ENCODE data around the gene LENEP.

Gene LENEP

GRCh38 chr1:155011437-155012025 is 18.1 kb downstream of the LENEP start:
- no peak for DNase-seq

GRCh38 chr1:155012026-155012546 is 18.7 kb downstream of the LENEP start:
- DNase-seq, result peak; percentile 83 to 86

GRCh38 chr1:155012776-155013602 is 19.6 kb downstream of the LENEP start:
- peak in 1 of 2 donors; percentile 50 for DNase-seq

DNA sequence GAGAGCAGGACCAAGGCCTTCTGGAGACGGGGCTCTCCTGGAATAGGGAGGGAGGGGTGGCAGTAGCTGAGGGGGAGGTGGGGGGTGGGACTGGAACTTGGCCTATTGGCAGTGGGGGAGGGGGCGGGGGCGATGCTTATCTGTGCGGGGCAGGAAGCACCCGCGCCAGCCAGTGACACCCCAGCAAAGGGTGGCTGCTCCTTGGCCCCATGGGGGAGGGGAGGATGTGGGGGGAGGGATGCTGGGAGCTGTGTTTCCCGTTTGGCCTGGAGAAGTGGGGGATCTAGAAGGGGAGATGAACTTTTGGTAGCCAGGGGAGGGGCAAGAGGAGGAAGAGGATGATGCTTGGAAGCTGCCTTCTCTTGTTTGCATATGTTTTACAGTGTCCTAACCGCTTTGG is 20.2 kb downstream of the LENEP start:
- no peak for DNase-seq

GRCh38 chr1:155014709-155015508 is 21.5 kb downstream of the LENEP start:
- DNase-seq, result no peak

GRCh38 chr1:155015527-155016230 is 22.3 kb downstream of the LENEP start:
- DNase-seq, result no peak

DNA sequence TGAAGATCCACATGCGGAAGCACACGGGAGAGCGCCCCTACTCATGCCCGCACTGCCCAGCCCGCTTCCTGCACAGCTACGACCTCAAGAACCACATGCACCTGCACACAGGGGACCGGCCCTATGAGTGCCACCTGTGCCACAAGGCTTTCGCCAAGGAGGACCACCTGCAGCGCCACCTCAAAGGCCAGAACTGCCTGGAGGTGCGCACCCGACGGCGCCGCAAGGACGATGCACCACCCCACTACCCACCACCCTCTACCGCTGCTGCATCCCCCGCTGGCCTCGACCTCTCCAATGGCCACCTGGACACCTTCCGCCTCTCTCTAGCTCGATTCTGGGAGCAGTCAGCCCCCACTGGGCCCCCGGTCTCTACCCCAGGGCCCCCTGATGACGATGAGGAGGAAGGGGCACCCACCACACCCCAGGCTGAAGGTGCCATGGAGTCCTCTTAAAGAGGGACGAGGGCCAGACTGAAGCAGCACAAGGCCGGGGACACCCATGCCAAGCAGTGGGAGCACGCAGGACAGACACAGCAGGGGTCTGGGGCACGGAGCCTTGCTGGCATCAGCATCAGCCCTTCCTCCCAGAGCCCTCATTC is 22.9 kb downstream of the LENEP start:
- DNase-seq, result no peak

GRCh38 chr1:155017041-155017945 is 23.9 kb downstream of the LENEP start:
- DNase-seq, result peak; percentile 66 to 72

GRCh38 chr1:155017946-155018316 is 24.5 kb downstream of the LENEP start:
- DNase-seq, result no peak

DNA sequence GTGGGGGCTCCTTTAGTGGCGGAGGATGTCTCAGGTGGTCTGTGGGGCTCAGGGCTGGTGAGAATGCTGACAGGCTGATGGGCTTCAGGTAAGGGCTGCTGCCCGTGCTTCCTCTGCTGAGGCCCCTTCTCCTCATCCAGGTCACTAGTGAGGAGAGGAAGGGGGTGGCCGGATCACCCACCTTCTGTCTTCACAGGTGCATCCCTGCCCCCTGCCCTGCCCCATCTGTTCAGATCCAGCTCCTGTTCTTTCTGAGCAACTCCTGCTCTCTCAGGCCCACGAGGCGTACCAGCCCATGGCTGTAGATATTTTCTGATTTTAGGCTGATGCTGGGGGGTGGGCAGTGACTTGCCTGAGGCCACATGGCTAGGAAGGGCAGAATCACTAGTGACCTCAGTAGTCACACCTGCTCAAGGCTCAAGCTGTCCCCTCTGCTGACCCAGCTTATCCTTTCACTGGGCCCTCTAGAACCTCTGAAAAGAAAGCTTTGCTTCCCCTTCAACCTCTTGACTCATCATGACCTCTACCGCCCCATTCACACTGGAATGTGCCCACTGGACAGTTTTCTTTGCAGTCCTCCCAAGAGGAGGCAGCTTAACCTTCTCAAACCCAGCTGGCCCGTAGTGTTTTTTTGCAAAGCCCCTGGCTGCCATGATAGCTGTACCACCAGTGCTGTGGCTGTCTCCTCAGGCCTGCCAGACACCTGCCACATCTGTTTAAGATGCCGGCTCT is 25.4 kb downstream of the LENEP start:
- no peak for DNase-seq

DNA sequence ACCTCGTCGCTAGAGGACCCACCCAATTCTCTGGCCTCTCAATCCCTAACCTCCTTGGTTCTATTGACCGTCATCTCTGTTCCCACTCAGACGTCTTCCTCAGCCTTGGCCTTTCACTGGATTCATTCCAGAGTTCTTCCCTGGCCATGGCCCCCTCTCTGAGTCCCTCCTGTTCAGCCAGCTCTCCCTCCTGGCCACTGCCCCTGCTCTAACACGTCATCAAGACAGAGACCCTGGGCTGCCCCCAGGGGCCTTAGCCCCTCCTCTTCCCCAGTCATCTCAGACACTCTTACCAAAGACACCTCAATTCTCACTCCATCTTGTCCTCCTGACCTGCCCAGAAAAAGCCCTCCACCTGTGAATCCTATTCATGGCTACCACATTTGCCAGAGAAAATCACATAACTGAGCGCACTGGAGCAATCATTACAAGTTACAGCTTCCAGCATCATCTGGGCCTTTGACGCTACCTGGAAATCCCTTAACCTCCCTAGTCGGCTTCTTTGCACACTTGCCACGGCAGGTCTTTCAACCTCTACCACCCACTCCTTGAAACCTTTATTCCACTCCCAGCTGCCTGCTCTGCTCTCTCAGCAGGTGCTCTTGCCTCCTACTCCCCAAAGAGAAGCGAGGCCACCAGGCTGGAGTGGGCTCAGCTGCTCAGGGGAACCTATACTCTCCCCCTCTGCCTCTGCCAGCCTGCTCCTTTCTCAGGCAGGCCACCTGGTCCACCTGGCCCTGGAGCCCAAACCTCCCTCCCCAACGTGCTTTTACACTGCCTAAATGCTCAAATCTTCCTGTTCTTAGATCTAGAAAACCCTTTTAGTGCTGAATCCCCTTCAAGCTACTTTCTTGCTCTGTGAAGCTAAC is 26.2 kb downstream of the LENEP start:
- DNase-seq, result no peak

- no peak for DNase-seq
These were observed 28.9 kb downstream of the LENEP start for GRCh38 chr1:155022136-155022926.

DNA sequence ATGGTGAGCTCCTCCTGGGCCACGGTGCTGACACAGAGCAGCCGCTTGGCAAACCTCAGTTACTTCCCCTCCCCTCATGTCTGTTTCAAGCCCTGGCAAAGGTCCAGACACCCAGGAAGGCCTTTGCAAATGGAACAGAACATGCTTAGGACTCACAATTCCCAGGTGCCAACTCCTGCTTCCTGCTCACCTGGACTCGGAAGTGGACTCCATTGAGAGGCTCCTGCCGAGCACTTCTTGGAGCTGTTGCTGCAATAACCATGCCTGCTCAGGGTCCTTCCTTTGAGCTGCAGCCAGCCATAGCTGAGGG is 29.5 kb downstream of the LENEP start:
- peak in 1 of 2 donors; percentile 50 for DNase-seq

- DNase-seq, result no peak
These were observed 30.2 kb downstream of the LENEP start for GRCh38 chr1:155023627-155024026.

DNA sequence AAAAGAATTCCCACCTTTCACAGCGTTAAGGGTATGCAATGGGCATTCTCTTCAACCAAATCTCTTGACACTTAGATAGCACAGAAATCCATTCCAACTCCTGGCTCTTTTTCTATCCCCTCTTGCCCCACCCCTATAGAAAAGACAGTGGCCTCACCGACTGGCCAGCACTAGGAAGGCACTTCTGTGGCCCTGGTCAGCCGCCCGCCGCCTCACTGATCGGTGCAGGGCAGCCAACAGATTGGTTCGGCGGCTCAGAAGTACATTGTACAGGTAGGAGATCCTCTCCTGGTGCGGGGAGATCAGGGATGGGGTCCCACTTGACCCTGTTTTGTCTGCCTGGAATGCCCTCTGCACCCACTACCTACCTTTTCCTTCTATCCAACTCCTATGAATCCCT is 30.9 kb downstream of the LENEP start:
- no peak for DNase-seq

DNA sequence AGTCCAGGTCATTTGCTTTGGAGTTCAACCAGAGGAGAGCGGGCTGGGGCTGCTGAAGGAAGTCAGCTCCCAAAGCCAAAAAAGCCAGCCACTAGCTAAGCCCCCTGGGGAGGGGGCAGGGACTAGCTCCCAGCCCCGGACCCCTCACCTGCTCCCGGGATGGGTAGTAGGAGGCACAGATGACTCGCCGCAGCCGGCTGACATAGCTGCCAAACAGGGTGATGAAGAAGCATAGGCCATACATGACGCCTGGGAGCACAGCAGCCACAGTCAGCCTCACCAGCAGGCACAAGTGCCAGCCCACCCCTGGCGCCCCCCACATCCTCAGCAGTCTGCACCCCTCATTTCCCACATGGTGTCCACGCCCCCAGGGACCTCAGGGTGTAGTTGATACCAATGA is 32.8 kb downstream of the LENEP start:
- no peak for DNase-seq

GRCh38 chr1:155026588-155026987 is 33.2 kb downstream of the LENEP start:
- DNase-seq, result no peak

DNA sequence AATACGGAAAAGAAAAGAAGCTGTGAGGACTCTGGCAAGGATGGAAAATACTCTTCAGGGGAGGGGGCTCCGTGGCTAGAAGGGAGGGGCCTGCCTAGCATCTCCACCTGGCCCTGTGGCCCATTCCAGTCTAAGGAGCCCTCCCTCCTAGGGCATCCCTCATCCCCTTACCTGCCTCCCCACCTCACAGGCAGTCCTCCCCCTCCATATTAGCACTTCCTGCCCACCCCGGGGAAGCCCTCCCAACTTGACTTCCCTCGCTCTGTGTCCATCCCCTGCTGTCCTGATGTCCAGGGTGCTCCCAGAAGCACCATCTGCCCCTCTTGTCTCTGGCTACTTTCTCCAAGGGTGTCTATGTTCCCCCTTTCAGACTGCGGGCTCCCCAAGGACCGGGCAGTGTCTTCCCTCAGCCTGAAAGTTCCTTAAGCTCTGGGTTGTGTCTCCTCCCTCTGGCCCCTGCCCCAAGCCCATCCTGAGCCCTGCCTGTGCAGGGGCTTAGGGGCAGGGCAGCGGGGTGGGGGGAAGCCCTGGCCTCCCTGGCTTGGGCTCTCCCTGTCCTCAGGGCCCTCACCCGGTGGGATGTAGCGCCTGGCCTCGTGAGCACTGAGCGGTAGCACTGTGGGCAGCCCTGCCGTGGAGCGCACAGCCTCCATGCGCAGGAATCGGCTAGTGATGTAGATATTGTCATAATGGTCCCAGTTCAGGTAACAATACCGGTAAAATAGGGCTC is 36.3 kb downstream of the LENEP start:
- no peak for DNase-seq

Measured in inflammatory macrophage (primary cell).